HEK293 (cell line): ENCODE data around the gene EXD3.

Source experiments
- KLF16 ChIP-seq: fragments of 450-650 bp; formaldehyde crosslinking; IDR thresholded peaks from 2 replicates; pipeline ENCODE4 v1.5.1; 2017; ENCODE audit warnings: missing biosample characterization, missing genetic modification characterization
- REPIN1 ChIP-seq: fragments of 450-650 bp; formaldehyde crosslinking; IDR thresholded peaks from 2 replicates; pipeline ENCODE4 v1.5.1; 2017; ENCODE audit warnings: missing biosample characterization, missing genetic modification characterization, low read depth
- ZNF23 ChIP-seq: fragments of 450-650 bp; formaldehyde crosslinking; IDR thresholded peaks from 2 replicates; pipeline ENCODE4 v1.5.1; 2016; ENCODE audit warnings: missing biosample characterization, missing genetic modification characterization, borderline replicate concordance
- ZNF561 ChIP-seq: fragments of 450-650 bp; IDR thresholded peaks from 2 replicates; pipeline ENCODE4 v1.5.1; 2018; ENCODE audit warnings: missing biosample characterization, missing genetic modification characterization, borderline replicate concordance
- ZNF76 ChIP-seq: fragments of 450-650 bp; formaldehyde crosslinking; IDR thresholded peaks from 2 replicates; pipeline ENCODE4; 2016; ENCODE audit warnings: low read depth, missing biosample characterization, missing genetic modification characterization, borderline replicate concordance
- ZNF792 ChIP-seq: fragments of 450-650 bp; formaldehyde crosslinking; IDR thresholded peaks from 2 replicates; pipeline ENCODE4 v1.5.1; 2016; ENCODE audit warnings: missing biosample characterization, missing genetic modification characterization
- TF ChIP-seq, protein P1 (sequence below): fragments of 450-650 bp; formaldehyde crosslinking; IDR thresholded peaks from 2 replicates; pipeline ENCODE4 v1.5.1; 2016; ENCODE audit warnings: missing biosample characterization, missing genetic modification characterization

DNA sequence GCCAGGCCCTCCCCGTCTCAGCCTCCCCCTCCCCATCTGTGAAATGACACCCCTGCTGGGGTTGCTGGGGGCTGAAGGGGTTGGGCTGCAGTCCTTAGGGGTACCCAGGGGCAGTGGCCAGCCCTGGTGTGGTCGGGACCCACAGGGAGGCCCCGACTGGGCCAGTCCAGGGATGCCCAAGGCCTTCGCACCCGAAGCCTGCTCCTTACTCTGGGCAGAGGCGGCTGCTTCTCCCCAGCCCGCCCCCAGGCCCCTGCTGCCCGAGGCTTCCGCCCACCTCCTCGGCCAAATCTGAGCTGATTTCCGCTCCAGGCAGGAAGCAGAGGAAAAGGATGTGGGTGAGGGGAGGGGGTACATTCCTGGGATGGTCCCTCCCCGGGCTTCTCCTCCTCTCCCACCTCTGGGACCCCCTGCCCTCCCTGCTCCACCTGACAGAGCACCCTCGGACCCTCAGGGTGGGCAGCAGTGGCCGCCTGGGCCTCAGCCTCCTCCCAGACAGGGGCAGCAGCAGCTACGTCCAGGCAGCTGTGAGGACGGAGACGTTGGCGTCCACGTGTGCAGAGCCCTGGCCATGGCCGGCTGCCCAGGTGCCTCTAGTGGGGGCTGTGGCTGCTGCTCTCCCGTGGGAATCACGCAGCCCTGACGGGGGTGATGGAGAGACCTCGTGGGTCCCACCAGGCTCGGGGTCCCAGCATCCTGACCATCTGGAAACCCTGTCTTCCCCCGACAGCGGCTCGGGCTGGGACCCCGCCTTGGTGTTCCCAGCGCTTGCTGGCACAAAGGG, 116.7 kb downstream of the EXD3 start:
- TF ChIP-seq ZNF561, result no peak
- TF ChIP-seq, protein P1, sequence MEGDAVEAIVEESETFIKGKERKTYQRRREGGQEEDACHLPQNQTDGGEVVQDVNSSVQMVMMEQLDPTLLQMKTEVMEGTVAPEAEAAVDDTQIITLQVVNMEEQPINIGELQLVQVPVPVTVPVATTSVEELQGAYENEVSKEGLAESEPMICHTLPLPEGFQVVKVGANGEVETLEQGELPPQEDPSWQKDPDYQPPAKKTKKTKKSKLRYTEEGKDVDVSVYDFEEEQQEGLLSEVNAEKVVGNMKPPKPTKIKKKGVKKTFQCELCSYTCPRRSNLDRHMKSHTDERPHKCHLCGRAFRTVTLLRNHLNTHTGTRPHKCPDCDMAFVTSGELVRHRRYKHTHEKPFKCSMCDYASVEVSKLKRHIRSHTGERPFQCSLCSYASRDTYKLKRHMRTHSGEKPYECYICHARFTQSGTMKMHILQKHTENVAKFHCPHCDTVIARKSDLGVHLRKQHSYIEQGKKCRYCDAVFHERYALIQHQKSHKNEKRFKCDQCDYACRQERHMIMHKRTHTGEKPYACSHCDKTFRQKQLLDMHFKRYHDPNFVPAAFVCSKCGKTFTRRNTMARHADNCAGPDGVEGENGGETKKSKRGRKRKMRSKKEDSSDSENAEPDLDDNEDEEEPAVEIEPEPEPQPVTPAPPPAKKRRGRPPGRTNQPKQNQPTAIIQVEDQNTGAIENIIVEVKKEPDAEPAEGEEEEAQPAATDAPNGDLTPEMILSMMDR (tag by site-specific recombination), result no peak
- TF ChIP-seq ZNF792 (tag by site-specific recombination), result no peak
- TF ChIP-seq KLF16, result no peak
- TF ChIP-seq ZNF76 (tag by site-specific recombination), result no peak
- TF ChIP-seq REPIN1, result no peak
- no peak for TF ChIP-seq ZNF23 (tag by site-specific recombination)
